ENCODE results near the gene TKFC.
A peak's percentile ranks its signal among the peaks of the same experiment; 100 is the strongest.

TKFC gene

DNA sequence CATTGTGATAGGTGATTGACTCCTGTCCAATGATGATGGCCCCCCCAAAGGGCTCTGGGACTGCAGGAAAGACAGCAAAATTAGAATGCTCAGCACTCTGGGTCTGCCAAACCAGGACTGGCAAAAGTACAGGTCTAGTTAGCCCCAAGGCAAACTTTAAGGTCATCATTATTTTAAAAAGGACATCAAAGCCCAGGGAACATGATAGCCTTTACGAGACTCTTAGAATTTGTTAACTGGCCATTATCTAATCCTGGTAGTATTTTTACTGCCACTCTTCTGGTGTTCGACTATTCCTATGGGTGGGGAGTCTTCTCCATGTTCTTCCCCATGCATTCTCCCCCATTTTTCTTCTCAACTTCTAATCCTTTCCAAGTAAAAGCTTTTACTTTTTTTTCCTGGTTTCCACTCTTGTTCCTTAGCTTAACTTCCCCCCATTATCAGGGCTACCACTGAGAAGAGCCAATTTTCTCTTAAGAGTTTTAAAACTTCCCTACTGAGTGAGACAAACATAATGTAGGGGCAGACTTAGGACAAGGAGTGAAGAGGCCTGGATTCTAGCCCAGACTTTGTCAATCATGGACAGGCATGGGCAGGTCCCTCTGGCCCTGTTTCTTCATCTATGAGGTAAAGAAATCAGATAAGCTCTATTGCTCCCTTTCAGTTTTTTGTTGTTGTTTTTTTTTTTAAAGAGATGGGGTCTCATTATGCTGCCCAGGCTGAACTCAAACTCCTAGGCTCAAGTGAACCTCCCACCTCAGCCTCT lies 7.2 kb upstream of the TKFC start:
- DNase-seq (ENCODE audit: low spot score): no peak

DNA sequence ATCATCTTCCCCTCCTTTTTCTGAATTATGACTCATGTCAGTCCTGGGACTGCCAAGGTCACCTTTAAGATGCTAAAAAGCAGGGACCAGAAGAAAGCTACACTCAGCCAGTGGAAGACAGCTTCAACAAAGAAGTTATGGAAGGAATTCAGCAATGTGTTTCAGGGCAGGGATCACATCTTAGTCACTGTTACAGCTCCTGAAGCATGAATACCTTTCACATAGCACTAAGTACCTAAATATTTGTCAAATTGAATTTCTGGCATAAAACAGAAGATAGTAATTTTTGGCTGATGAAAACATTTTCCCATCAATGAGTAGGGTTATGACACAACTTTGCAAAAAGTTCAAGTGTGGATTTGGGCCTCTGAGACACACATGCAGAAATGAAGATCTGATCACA lies 5.4 kb upstream of the TKFC start:
- DNase-seq (ENCODE audit: low spot score): no peak

DNA sequence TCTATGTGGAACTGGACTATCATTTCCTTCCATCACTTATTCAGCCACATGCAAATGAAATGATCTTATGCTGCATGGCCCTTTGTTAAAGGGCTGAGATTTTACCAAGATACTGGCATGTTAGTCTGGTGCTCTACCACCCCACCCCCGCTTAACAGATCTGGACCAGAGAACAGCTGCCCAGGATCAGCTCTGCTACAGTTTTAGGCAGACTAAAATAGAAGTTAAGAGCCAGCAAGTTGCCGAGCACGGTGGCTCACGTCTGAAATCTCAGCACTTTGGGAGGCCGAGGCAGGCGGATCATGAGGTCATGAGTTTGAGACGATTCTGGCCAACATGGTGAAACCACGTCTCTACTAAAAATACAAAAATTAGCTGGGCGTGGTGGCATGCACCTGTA lies 4.7 kb upstream of the TKFC start:
- no peak for DNase-seq (ENCODE audit: low spot score)

DNA sequence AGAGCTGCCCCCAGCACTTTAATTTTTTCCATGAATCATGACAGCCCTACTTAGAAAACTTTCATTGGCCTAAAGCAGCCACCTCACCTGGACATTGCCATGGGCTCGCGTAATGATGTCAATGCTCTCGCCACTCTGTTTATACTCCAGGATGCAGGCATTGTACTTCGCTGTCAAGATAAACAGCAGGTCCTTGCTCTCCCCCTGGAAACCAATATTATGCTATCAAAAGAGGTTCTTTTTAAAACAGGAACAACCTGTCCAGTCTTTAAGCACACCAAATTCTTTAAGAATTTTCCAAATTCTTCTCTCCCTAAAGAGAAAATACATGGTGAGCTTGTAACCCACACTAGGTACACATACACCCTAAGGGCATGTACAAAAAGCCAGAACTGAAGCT lies 3.2 kb upstream of the TKFC start:
- DNase-seq (ENCODE audit: low spot score): no peak

DNA sequence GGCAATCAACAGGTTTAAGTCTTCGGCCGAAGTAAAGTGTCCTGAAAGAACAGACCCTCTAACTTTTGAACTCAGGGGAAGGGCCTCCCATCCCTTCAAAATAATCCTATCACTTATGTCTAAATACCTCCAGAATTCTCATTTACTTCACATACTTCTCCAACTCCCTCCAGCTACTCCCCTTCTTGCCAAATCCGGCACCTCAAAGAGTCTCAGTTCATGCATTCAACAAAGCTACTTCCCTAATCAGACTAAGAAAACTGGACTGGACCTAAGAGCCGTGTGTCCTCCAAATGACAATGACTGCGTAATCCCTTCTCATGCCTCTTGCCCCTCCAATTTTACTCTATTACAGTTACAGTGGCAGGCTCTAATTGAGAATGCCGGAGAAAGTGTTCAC lies 1.4 kb upstream of the TKFC start:
- no peak for DNase-seq (ENCODE audit: low spot score)

DNA sequence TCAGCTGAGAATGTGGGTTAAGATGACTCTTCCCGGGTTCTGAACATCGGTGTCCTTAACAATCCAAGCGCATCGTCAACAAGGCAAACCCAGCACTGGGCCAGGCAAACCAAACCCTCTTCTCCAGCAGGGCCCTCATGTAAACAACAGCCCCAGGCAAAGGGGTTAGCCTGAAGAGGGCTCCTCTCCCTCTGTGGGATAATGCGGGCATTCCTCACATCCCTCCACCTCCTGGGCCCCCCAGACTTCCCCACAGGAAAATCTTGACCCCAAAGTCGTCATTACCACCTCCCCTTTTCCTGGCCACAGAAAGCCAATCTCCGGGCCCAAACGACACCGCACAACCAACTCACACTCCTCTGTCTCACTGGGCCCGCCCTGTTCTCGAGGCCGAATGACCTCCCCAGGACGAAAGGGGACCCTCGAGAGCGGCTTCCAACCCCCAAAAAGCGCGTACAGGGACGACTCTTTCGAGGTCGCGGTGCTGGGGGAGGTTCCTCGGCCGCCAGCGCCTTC lies 689 bp upstream of the TKFC start:
- DNase-seq (ENCODE audit: low spot score): no peak

DNA sequence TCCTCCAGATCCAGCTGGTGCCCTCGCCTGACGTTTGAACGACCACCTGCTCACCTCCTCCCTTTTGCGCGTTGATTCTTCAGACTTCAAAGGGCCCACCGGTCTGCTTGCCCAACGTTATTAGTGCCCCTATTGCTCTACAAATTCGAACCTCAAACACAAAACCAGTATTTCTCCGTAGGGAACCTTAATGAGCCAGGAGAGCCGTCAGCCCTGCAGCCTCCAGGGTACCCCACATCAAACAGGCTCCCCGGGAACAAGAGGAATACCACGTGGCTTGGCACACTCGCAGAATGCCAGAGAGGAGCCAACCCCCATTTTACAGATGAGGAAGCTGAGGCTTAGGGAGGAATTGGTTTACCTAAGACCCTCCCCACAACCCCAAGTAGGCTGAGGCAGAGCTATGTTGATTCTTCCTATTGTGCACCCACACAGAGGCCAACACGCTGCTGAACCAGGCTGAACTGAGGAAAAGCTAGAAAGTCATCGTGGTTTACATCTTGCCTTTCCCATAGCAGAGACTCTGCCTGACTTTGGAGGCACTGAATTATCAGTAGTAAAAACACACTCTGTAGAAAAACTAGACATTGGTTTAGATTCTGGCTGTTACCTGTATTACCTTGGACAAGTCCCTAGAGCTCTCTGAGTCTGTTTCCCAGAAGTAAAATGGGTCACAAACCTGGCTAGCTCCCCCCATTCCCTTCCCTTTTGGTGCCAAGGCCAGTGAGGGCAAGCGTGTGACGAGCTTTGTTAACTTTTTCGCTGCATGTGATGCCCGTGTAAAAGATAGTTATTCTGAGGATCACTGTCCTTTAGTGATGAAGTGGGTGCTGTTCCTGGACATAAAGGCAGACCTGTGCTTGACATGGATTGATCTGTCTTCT lies 764 bp downstream of the TKFC start:
- no peak for DNase-seq (ENCODE audit: low spot score)

DNA sequence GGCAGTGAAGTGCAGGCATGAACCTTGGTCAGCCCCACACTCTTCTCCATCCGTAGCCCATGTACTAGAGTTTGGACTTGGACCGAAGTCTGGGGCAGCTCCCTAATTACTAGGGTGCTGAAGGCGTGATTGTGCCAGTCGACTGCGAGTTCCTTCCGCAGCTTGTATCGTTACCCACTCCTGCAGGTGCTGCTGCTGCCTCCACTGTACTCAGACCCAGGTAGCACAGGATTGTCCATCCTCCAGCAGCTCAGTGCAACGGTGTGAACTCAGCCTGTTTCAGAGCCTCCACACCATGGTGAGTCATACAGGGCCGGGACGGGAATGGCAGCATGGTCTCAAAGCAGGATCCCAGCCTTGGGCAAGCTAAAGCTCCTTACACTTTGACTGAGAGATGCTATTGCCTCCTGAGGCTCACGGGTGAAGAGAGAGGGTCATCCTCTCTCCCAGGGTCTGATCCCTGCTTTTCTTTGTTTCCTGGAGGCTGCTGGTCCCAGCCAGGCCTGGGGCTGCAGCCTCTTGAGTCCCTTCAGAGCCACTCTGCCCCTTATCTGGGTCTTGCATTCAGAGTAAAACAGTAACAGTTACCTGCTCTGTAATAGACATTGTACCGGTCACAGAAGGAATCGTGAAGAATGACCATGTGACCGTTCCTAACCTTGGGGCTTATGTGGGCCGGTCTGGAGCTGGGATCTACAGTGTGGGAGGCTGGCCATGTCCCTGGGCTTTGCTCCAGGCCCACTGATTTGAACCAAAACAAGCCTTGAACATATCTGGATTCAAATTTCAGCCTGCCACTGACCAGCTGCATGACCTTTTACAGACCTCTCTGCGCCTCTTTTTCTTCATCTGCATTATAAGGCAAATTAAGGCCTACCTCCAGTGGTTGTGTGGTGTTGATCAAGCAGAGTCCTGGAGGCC lies 1.7 kb downstream of the TKFC start:
- no peak for DNase-seq (ENCODE audit: low spot score)

DNA sequence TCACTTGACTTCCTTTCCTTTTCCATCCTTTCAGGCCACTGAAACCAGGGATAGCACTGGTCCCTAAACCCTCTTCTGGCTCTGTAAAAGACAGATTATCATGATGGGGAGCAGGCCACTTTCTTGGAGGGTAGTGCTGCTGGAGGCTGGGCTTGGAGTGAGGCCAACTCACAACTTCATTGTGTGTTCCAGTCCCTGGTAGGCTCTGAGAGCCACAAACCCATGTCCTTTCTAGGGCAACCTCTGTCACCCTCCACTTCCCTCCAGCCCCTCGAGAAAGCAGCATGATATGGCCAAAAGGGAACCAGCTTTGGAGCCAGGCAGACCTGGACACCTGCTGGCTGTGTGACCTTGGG lies 2.3 kb downstream of the TKFC start:
- no peak for DNase-seq (ENCODE audit: low spot score)

DNA sequence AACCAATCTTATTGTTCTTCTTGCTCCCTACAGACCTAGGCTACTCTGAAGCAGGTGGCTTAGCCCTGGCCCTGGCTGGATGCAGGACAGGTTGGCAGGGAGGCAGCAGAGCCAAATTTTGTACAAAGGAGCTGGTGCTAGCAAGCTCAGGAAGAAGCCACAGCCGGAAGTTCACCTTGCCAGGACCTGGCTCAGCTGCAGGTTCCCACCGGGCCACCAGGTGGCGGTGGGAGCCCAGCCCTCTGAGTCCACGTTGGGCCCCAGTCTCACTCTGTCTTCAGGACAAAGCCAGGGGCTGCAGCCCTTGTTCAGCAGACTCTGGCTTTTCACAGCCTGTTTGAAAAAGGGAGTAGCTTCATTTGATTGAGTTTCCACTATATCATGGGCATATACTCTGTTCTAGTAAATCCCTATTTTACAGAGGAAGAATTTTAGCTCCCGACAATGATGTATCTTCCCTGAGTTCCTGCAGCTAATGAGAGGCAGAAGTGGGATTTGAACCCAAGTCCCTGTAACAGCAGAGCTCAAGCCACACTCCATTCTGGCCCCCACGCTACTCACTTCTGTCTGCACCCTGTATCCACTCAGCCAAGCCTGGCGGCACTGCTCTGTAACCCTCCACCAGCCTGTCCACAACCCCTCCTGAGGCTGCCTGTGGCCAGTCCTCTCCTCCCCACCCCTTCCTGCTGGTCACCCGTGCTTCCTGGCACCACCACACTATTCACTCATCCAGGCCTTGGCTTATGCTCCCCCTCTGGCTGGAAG lies 3.3 kb downstream of the TKFC start:
- peak; percentile 56 for DNase-seq (ENCODE audit: low spot score)

DNA sequence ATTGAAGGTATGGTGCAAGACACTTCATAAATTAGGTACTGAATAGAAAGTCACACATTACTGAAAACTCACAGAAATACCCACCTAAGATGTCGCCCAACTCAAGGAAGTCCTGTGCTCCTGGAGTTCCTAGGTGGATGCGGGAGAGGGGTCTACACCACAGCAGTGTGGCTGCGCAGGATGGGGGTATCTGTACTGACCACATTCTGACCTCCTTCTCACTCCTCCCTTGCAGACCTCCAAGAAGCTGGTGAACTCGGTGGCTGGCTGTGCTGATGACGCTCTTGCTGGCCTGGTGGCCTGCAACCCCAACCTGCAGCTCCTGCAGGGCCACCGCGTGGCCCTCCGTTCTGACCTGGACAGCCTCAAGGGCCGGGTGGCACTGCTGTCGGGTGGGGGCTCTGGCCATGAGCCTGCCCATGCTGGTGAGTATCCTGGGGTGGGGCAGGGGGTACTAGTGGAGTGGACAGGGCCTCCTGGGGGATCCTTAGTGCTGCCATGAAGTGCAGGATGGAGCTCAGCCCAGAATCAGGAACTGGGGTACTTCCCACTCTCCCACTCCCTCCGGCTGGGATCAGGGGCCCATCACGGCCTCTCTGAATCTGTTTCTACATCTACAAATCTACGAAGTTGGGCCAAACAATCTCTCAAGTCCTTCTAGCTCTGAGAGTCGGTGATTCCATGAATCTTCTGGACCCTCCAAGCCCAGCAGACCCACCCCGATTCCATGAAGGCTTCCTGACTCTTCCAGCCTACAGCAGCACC lies 4.9 kb downstream of the TKFC start:
- DNase-seq (ENCODE audit: low spot score): no peak

DNA sequence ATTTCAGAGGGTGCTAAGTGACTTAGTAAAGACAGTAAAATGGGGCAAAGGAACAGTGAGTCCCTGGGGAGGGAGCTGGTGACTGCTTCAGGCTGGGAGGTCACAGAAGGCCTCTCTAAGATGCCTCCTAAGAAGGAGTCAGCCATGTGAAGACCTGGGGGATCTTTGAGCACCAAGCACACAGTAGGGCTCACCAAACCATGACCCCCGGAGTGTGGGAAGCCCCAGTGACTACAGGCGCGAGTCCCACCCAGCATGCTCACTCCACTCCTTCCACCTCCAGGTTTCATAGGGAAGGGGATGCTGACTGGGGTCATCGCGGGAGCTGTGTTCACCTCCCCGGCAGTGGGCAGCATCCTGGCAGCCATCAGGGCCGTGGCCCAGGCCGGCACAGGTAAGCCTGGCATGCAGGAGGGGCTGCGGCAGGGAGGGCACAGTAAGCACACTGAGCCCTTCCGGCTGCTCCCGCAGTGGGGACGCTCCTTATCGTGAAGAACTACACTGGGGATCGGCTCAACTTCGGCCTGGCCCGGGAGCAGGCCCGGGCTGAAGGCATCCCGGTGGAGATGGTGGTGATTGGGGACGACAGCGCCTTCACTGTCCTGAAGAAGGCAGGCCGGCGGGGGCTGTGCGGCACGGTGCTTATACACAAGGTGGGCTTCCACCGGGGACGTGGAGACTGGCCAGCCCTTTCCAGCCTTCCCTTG lies 5.9 kb downstream of the TKFC start:
- DNase-seq (ENCODE audit: low spot score): no peak

DNA sequence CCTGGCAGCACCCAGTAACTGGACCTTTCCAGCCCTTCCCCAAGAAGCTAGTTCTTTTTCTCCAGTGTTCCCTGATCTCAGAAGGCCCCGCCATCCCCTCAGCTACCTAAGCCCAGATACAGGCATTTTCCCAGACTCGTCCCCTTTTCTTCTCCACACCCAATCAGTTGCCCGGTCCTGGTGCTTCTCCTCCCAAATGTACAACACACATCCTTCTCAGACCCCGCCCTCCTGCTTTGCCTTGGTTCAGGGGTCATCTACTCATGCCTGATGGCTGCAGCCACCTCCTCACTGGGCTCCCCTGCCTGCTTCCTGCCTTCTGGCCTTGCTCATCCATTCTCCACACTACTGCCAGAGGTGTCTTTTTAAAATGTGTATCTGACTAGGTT lies 6.5 kb downstream of the TKFC start:
- no peak for DNase-seq (ENCODE audit: low spot score)

DNA sequence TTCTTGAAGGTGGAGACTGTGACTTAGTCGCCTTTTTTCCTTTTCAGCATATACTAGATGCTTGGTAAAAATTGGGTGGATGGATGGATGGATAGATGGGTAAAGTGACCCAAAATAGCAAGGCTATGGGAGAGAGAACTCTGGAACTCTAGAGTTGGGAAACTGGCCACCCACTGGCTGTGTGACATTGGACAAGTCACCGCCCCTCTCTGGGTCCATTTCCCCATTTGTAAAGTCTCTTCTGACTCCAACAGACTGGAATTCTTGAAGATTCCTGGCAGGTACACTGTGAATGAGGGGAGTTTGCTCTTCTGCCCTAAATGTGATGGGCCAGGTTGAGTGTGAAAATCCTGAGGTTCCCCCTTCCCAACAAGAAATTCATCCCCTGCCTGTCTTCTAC lies 8.0 kb downstream of the TKFC start:
- DNase-seq (ENCODE audit: low spot score): no peak

DNA sequence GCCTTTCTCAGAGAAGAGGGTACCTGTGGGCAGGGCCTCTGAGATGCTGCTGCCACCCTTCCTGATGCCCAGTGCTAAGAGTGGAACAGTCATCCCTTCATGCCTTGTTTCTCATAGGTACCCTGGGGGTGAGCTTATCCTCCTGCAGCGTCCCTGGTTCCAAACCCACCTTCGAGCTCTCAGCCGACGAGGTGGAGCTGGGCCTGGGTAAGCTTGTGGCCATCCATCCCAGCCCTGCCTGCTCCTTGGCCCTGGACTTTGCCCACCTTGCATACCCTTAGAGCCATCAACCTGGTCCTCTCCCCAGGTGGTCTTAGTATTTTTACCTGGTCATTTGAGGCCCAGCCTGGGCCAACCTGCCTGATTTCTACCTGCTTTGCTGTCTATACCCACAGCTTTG lies 8.7 kb downstream of the TKFC start:
- no peak for DNase-seq (ENCODE audit: low spot score)

DNA sequence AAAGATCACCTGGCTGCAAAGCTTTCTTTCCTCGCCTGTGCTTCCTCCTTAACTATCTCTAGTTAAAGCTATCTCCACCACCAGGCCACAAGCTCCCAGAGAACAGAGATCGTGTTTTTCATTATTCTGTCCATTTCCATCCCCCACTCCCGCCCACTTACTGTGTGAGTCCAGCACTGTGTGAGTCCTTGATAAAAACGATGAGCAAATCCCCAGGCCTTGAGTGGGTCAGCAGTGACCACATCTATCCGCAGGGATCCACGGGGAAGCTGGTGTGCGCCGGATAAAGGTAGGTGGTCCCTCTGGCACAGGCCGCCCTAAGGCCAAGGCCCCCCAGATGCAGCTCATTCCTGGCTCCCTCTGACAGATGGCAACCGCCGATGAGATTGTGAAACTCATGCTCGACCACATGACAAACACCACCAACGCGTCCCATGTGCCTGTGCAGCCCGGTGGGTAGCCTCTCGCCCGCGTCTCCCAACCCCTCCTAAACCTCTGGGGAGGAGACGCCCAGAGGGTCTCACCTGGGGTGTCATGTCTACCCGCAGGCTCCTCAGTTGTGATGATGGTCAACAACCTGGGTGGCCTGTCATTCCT lies 9.3 kb downstream of the TKFC start:
- no peak for DNase-seq (ENCODE audit: low spot score)

DNA sequence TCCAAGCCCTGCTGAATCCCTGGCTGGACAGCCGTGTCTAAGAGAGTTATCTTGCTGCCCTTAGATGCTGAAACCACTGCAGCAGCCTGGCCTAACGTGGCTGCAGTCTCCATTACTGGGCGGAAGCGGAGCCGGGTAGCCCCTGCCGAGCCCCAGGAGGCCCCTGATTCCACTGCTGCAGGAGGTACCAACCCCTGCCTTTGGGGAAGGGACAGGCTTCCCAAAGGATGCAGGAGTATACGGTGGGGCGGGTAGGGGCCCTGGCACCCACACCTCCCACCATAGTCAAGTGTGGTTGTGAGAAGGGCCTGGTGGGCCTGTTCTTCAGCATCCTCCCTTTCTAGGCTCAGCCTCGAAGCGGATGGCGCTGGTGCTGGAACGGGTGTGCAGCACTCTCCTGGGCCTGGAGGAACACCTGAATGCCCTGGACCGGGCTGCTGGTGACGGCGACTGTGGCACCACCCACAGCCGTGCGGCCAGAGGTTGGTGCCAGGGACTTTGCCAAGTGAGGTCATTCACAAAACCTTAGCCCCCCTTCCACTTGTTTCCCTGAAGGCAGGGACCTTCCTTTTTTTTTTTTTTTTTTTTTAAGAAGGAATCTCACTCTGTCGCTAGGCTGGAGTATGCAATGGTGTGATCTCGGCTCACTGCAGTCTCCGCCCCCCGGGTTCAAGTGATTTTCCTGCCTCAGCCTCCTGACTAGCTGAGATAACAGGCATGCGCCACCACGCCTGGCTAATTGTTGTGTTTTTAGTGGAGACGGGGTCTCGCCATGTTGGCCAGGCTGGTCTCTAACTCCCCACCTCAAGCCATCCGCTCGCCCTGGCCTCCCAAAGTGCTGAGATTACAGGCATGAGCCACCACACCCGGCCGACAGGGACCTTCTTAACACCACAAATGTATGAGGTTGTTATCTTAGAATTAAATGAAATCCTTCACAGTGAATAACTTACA lies 11.0 kb downstream of the TKFC start:
- no peak for DNase-seq (ENCODE audit: low spot score)

DNA sequence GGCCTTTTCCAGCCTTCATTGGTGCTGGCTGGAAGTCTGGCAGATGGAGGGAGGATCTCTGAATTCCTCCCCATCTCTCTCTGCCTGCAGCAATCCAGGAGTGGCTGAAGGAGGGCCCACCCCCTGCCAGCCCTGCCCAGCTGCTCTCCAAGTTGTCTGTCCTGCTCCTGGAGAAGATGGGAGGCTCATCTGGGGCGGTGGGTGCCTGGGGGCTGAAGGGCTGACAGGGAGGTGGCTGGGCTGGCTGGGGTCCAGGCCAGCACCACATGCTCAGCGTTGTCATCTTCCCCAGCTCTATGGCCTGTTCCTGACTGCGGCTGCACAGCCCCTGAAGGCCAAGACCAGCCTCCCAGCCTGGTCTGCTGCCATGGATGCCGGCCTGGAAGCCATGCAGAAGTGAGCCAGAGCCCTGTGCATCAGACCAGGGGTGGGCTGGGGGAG lies 12.2 kb downstream of the TKFC start:
- no peak for DNase-seq (ENCODE audit: low spot score)

All from pons (tissue), 1 donor.